Heart left ventricle (tissue), 16 donors: ENCODE results near the gene NCOA5. TPM values are rescaled to one million over a fixed set of nuclear protein-coding genes. Genes with fewer than 3 reads are reported as not detected.
A peak's percentile ranks its signal among the peaks of the same experiment; 100 is the strongest.
"Not testable (repeated sequence)": the region's sequence is repeated elsewhere in the genome, so short reads cannot be mapped to it uniquely, and the experiment has no call there.

ENCODE experiments used
- ATAC-seq, 4 donors: fragments of 200-7000 bp; cut with Tn5 transposase; one replicate each; pipeline ENCODE4 v1.9.1; 2020 to 2022; ENCODE audit warnings: moderate library complexity in 4 of 4, mild to moderate bottlenecking in 3 of 4, moderate number of reproducible peaks in 1 of 4
- DNase-seq, 5 donors: peaks; one replicate each; pipeline ENCODE4 v3.0.0-alpha.2; 2020
- H3K27ac ChIP-seq, 12 donors: fragments of 200-600 bp; sonication (generic) in 4 of 12; one replicate each; pipeline versions ENCODE4 v1.5.0 to v1.8.0; 2016 to 2022; ENCODE audit warnings: mild to moderate bottlenecking in 2 of 12
- H3K27me3 ChIP-seq, 9 donors: fragments of 200-600 bp; sonication (generic) in 2 of 9; one replicate each; pipeline versions ENCODE4 v1.5.1 to v1.8.0; 2016 to 2022; ENCODE audit warnings: mild to moderate bottlenecking in 3 of 9
- H3K36me3 ChIP-seq, 9 donors: fragments of 200-600 bp; sonication (generic) in 2 of 9; one replicate each; pipeline versions ENCODE4 v1.5.0 to v1.8.0; 2018 to 2022; ENCODE audit warnings: mild to moderate bottlenecking in 2 of 9
- H3K4me1 ChIP-seq, 12 donors: fragments of 200-600 bp; sonication (generic) in 4 of 12; one replicate each; pipeline versions ENCODE4 v1.5.0 to v1.8.0; 2016 to 2022; ENCODE audit warnings: mild to moderate bottlenecking in 3 of 12
- H3K4me3 ChIP-seq, 12 donors: fragments of 200-600 bp; sonication (generic) in 4 of 12; one replicate each; pipeline versions ENCODE4 v1.5.0 to v1.8.0; 2017 to 2022; ENCODE audit warnings: mild to moderate bottlenecking in 9 of 12, moderate library complexity in 4 of 12
- H3K9me3 ChIP-seq, 12 donors: fragments of 200-600 bp; sonication (generic) in 4 of 12; one replicate each; pipeline versions ENCODE4 v1.5.0 to v1.8.0; 2016 to 2022; ENCODE audit warnings: mild to moderate bottlenecking in 1 of 12
- CTCF ChIP-seq, 12 donors: fragments of 200-600 bp; sonication (generic) in 4 of 12; IDR thresholded peaks; one replicate each; pipeline versions ENCODE4 v1.5.0 to v1.8.0; 2018 to 2022; ENCODE audit warnings: antibody characterized with exemption in 12 of 12, mild to moderate bottlenecking in 5 of 12
- POLR2A ChIP-seq, 2 donors: fragments of 450-650 bp; IDR thresholded peaks; one replicate each; pipeline ENCODE4 v1.6.1; 2017; ENCODE audit warnings: antibody characterized with exemption in 2 of 2, mild to moderate bottlenecking in 2 of 2, moderate library complexity in 2 of 2
- WGBS, 4 donors: extraction: QIAGEN DNeasy Blood & Tissue Kit in 2 of 4; methylation state at CpG; one replicate each; pipeline versions ENCODE4 v1.1.5 to v1.1.7; 2013 to 2018; 5-methylcytosine and 5-hydroxymethylcytosine counted together
- intact Hi-C, 10 donors: fragments of 100-400 bp; cut with DNase I; formaldehyde crosslinking; loops; one replicate each; pipeline versions ENCODE4 v1.11.1 to v1.14.2; 2022
- polyA plus RNA-seq, 2 donors: library from polyadenylated mRNA; stranded (reverse); fragments of 200-250 nt; gene quantifications; one replicate each; pipeline ENCODE4 v1.2.3, GENCODE V29; 2013
- total RNA-seq, 9 donors: library from RNA; depleted of rRNA in 2 of 9; stranded (reverse); fragments of >200 nt in 2 of 9; fragmentation: NEBNext Ultra II Directional in 3 of 9; extraction: Animal tissue kit (Norgen Biotek cat#: 25700) in 3 of 9; gene quantifications; one replicate each; pipeline versions ENCODE4 v1.1.0 to v1.2.4, GENCODE V29; 2016 to 2023
- donor health status: ischemic (EF 13 %, LVEDD 7.1; RV severe dilation, severe dysfunction).
- donor health status: healthy with polysubstance abuse.
- donor health status: DM: no; HTN: yes; CAD: no.
- donor health status: DM: no; HTN: no; CAD: no.
- donor health status: ischemic (EF 25% LVEDD 6.9; RV normal size, moderate dysfunction).
- donor health status: ischemic (EF 25% LVEDD 5.7; RV mildly dilated, moderate dysfunction).
- donor health status: healthy.
- donor health status: DM: yes; HTN: yes; CAD: no.
- donor health status: ischemic (EF 35%, LVEDD 5.7; RV mildly dilated, moderate dysfunction).
- donor health status: nonischemic (EF 11% LVEDD 7.7; RV severe dilation, severe dysfunction).
- donor health status: DM: yes; HTN: yes; CAD: no.
- donor health status: PGD.
- donor health status: ischemic (EF 29% LVEDD 5.4; RV normal size, mild dysfunction).
- donor health status: nonischemic (EF 23%, LVEDD 6.1; RV moderate dilation, normal function).

The NCOA5 gene
- total and polyA plus RNA-seq, 11 donors = 5.7 to 17.4 (median 12.3) TPM

GRCh38 chr20:46093531-46093930, 3.8 kb upstream of the NCOA5 start:
- Histone ChIP-seq H3K27ac (no peak overlapping the region), H3K4me1 (peaks cover 0 to 12% (median 8%) of the 10 kb centered on the region in 12 donors), H3K27me3 (peaks cover 0 to 17% (median 7%) of the 10 kb centered on the region in 9 donors), H3K36me3 (no peaks in the 10 kb centered on the region), H3K9me3 (no peaks in the 10 kb centered on the region), H3K4me3 (no peak overlapping the region)
- TF ChIP-seq CTCF (IDR thresholded peaks at IDR 0.05) = no peak
- TF ChIP-seq POLR2A (IDR thresholded peaks at IDR 0.05) = no peak
- intact Hi-C loops = no loop called here
- WGBS, 4 donors = 74 to 80% (median 76%) methylated on average over 2 of the region's 2 CpGs
- DNase-seq (no peak), ATAC-seq (no peak)

- WGBS, 4 donors = 94 to 96% (median 95%) methylated on average over 31 to 52 of the region's 52 CpGs
- H3K36me3 ChIP-seq, intact Hi-C loops, ATAC-seq, DNase-seq, H3K27me3 ChIP-seq, H3K9me3 ChIP-seq, H3K4me3 ChIP-seq, H3K27ac ChIP-seq: not testable (repeated sequence)
- H3K4me1 ChIP-seq = peaks cover 3 to 28% (median 24%) of the 10 kb centered on the region in 12 donors
These were observed 2.1 kb upstream of the NCOA5 start for GRCh38 chr20:46091622-46092535.

- ATAC-seq (peak; percentile 10 to 60 (median 56)), DNase-seq (no peak)
- H3K4me3 ChIP-seq = peak overlapping the region; percentile 52 to 96 (median 86)
- peaks cover 6 to 56% (median 51%) of the 10 kb centered on the region in 12 donors for H3K4me1 ChIP-seq
- intact Hi-C loops = loop anchor here in 6 of 10 donors (1.0 to 10.0 kb wide), 5 partner anchors 29 to 114 kb away; partner anchors contain the start of genes CD40 (in 2 of the 6), SLC12A5 (in 2 of the 6) and ZNF335 (in 1 of the 6)
- no peaks in the 10 kb centered on the region for H3K9me3 ChIP-seq
- H3K27ac ChIP-seq = peak overlapping the region; percentile 94 to 100 (median 98)
- peaks cover 0 to 8% (median 0%) of the 10 kb centered on the region in 9 donors for H3K36me3 ChIP-seq
- TF ChIP-seq CTCF (IDR thresholded peaks at IDR 0.05) (no peak), POLR2A (IDR thresholded peaks at IDR 0.05) (no peak)
- 0% methylated on average over 17 to 31 of the region's 31 CpGs for WGBS, 4 donors
- no peaks in the 10 kb centered on the region for H3K27me3 ChIP-seq
These were observed 670 bp downstream of the NCOA5 start for GRCh38 chr20:46089167-46089416.

GRCh38 chr20:46088409-46089166, 1.2 kb downstream of the NCOA5 start:
- H3K4me3 ChIP-seq = peak overlapping the region; percentile 52 to 96 (median 86)
- 3 to 4% (median 4%) methylated on average over 22 of the region's 22 CpGs for WGBS, 4 donors
- H3K36me3 ChIP-seq = peaks cover 0 to 8% (median 0%) of the 10 kb centered on the region in 9 donors
- TF ChIP-seq CTCF (IDR thresholded peaks at IDR 0.05) (no peak), POLR2A (IDR thresholded peaks at IDR 0.05) (no peak)
- intact Hi-C loops = loop anchor here in 6 of 10 donors (1.0 to 10.0 kb wide), 5 partner anchors 30 to 114 kb away; partner anchors contain the start of genes CD40 (in 2 of the 6), SLC12A5 (in 2 of the 6) and ZNF335 (in 1 of the 6)
- ATAC-seq (no peak), DNase-seq (no peak)
- peak overlapping the region; percentile 94 to 100 (median 98) for H3K27ac ChIP-seq
- H3K4me1 ChIP-seq = peaks cover 6 to 61% (median 56%) of the 10 kb centered on the region in 12 donors
- H3K27me3 ChIP-seq = no peaks in the 10 kb centered on the region
- no peaks in the 10 kb centered on the region for H3K9me3 ChIP-seq
